ENCODE results near the gene C17orf107.

DNA sequence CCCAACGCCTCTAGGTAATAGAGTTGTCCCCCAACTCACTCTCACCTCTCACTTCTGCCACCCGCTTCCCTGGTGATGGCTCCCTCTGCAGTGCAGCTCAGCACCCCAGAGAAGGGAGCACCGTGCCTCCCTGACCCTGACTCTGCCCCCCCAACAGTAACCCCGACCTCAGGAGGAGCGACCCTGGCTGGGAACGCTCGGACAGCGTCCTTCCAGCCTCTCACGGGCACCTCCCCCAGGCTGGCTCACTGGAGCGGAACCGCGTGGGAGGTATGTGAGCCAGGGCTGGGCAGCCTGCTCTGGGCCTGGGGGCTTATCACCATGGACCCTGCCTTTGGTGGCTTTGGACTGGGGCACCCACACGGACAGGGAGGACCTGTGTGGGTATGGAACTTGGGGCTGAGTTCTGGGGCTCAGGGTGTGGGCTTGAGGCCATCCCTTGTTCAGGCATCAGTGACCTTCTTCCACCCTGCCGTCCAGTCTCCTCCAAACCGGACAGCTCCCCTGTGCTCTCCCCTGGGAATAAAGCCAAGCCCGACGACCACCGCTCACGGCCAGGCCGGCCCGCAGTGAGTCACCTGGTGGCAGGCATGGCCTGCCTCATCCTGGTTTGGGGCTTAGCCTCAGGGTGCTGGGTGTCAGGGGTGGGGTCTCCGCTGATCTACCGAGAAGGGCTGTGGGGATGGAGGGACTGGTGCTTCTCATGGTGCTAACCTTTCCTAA is 6.7 kb upstream of the C17orf107 start:
- TF ChIP-seq, protein P1, sequence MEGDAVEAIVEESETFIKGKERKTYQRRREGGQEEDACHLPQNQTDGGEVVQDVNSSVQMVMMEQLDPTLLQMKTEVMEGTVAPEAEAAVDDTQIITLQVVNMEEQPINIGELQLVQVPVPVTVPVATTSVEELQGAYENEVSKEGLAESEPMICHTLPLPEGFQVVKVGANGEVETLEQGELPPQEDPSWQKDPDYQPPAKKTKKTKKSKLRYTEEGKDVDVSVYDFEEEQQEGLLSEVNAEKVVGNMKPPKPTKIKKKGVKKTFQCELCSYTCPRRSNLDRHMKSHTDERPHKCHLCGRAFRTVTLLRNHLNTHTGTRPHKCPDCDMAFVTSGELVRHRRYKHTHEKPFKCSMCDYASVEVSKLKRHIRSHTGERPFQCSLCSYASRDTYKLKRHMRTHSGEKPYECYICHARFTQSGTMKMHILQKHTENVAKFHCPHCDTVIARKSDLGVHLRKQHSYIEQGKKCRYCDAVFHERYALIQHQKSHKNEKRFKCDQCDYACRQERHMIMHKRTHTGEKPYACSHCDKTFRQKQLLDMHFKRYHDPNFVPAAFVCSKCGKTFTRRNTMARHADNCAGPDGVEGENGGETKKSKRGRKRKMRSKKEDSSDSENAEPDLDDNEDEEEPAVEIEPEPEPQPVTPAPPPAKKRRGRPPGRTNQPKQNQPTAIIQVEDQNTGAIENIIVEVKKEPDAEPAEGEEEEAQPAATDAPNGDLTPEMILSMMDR (conservative IDR thresholded peaks at IDR 0.05; ENCODE audit: low read depth, low read length): no peak
- TF ChIP-seq EZH2phosphoT487 (IDR thresholded peaks at IDR 0.05; ENCODE audit: borderline replicate concordance, low read length): no peak
- no peak for TF ChIP-seq EZH2 (IDR thresholded peaks at IDR 0.05; ENCODE audit: low read length, unreplicated experiment)

All from PC-3 (cell line).